Natural killer cell (primary cell): ENCODE data around the gene SLBP. TPM values are rescaled to one million over a fixed set of nuclear protein-coding genes. Genes with fewer than 3 reads are reported as not detected.

ENCODE experiments used
- ATAC-seq, 3 donors: fragments of 150-1000 bp in 2 of 3; fragments of 200-7000 bp in 1 of 3; cut with Tn5 transposase; 1 replicate in 1 of 3; 2 replicates in 2 of 3; pipeline ENCODE4 v1.10.0; 2021; ENCODE audit warnings: mild to moderate bottlenecking in 2 of 3, moderate library complexity in 2 of 3
- DNase-seq, 2 donors: peaks; one replicate each; pipeline versions ENCODE4 v3.0.0 to v3.0.0-alpha.2; 2013 to 2021; ENCODE audit warnings: mixed read lengths in 1 of 2
- H3K27ac ChIP-seq: one replicate; pipeline ENCODE4 v1.5.1; 2013; ENCODE audit warnings: mild to moderate bottlenecking, low read length
- H3K27me3 ChIP-seq: one replicate; pipeline ENCODE4 v1.6.1; 2013; ENCODE audit warnings: low read length; ENCODE audit not compliant: control insufficient read depth, insufficient read depth
- H3K36me3 ChIP-seq: one replicate; pipeline ENCODE4 v1.6.1; 2013; ENCODE audit warnings: low read length; ENCODE audit not compliant: control insufficient read depth, insufficient read depth
- H3K4me1 ChIP-seq: one replicate; pipeline ENCODE4 v1.6.1; 2013; ENCODE audit warnings: low read length; ENCODE audit not compliant: control insufficient read depth, insufficient read depth
- H3K4me3 ChIP-seq: one replicate; pipeline ENCODE4 v1.5.1; 2013; ENCODE audit warnings: low read length
- H3K9me3 ChIP-seq: one replicate; pipeline ENCODE4 v1.6.1; 2013; ENCODE audit warnings: low read length; ENCODE audit not compliant: control insufficient read depth, insufficient read depth
- H3K27ac Mint-ChIP-seq, 2 donors: one replicate each; pipeline ENCODE4 v1.8.0; 2022; ENCODE audit warnings: mild to moderate bottlenecking in 2 of 2, mixed read lengths in 2 of 2, moderate library complexity in 1 of 2
- H3K27me3 Mint-ChIP-seq, 2 donors: one replicate each; pipeline ENCODE4 v1.8.0; 2022; ENCODE audit warnings: low read depth in 2 of 2, mixed read lengths in 2 of 2
- H3K36me3 Mint-ChIP-seq: one replicate; pipeline ENCODE4 v1.8.0; 2022; ENCODE audit warnings: mixed read lengths
- H3K4me1 Mint-ChIP-seq, 2 donors: one replicate each; pipeline ENCODE4 v1.8.0; 2022; ENCODE audit warnings: mixed read lengths in 2 of 2
- H3K4me3 Mint-ChIP-seq: one replicate; pipeline ENCODE4 v1.8.0; 2022; ENCODE audit warnings: mild to moderate bottlenecking, moderate library complexity, mixed read lengths
- H3K9me3 Mint-ChIP-seq, 2 donors: one replicate each; pipeline ENCODE4 v1.8.0; 2022; ENCODE audit warnings: mixed read lengths in 2 of 2
- WGBS: methylation state at CpG from one replicate; pipeline ENCODE4 v1.1.7; 2013; ENCODE audit warnings: missing lambda C conversion rate; ENCODE audit not compliant: insufficient coverage; 5-methylcytosine and 5-hydroxymethylcytosine counted together
- intact Hi-C: fragments of 100-400 bp; cut with micrococcal nuclease; formaldehyde crosslinking; loops from one replicate; pipeline ENCODE4 v1.14.2; 2022
- total RNA-seq, 4 donors: library from RNA; stranded (reverse); fragments of 120-200 nt in 1 of 4; gene quantifications; one replicate each; pipeline versions ENCODE4 v1.2.3 to v1.2.4, GENCODE V29; 2013 to 2022
- TF ChIP-seq, protein P1 (sequence below): fragments of 200-600 bp; IDR thresholded peaks from one replicate; pipeline ENCODE4 v1.8.0; 2022; ENCODE audit warnings: antibody characterized with exemption

SLBP gene
- total RNA-seq, 3 donors from 2014 or later (not counting 1 experiment from before 2014, with no cell fraction given), result 29.5 to 38.8 (median 38.6) TPM

DNA sequence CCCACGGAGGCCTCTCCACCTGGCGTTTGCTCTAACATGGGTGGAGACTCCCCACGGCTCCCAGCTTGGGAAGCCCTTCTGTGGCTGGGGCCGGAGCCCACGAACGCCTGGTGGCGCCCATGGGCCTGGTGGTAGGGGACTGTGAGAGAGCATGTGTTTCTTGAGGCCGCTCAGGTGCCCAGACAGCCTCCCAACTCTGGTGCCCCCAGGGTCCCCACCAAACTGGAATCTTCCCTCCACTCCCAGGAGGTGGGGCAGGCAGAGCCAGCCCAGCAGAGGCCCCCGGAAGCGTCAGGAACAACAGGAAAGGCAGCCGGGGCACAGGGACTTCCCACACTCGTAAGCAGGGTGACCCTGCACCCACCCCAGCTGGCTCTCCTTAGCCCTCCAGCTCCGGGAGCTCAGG is 47.7 kb upstream of the SLBP start:
- peaks cover 0 to 8% of the 10 kb centered on the region in 2 donors for H3K27me3 Mint-ChIP-seq
- H3K4me3 Mint-ChIP-seq, result no peak overlapping the region
- no peak for ATAC-seq
- TF ChIP-seq, protein P1, sequence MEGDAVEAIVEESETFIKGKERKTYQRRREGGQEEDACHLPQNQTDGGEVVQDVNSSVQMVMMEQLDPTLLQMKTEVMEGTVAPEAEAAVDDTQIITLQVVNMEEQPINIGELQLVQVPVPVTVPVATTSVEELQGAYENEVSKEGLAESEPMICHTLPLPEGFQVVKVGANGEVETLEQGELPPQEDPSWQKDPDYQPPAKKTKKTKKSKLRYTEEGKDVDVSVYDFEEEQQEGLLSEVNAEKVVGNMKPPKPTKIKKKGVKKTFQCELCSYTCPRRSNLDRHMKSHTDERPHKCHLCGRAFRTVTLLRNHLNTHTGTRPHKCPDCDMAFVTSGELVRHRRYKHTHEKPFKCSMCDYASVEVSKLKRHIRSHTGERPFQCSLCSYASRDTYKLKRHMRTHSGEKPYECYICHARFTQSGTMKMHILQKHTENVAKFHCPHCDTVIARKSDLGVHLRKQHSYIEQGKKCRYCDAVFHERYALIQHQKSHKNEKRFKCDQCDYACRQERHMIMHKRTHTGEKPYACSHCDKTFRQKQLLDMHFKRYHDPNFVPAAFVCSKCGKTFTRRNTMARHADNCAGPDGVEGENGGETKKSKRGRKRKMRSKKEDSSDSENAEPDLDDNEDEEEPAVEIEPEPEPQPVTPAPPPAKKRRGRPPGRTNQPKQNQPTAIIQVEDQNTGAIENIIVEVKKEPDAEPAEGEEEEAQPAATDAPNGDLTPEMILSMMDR, result no peak
- no peak overlapping the region for H3K27ac ChIP-seq
- intact Hi-C loops, result no loop called here
- DNase-seq, result no peak
- no peak overlapping the region for H3K27ac Mint-ChIP-seq
- H3K36me3 ChIP-seq, result no peaks in the 10 kb centered on the region
- H3K4me1 ChIP-seq, result no peaks in the 10 kb centered on the region
- WGBS, result 55% methylated on average over 13 of the region's 13 CpGs
- no peaks in the 10 kb centered on the region for H3K9me3 ChIP-seq
- H3K27me3 ChIP-seq, result peaks cover 4% of the 10 kb centered on the region
- no peaks in the 10 kb centered on the region for H3K4me1 Mint-ChIP-seq
- no peaks in the 10 kb centered on the region for H3K36me3 Mint-ChIP-seq
- no peak overlapping the region for H3K4me3 ChIP-seq
- no peaks in the 10 kb centered on the region for H3K9me3 Mint-ChIP-seq

DNA sequence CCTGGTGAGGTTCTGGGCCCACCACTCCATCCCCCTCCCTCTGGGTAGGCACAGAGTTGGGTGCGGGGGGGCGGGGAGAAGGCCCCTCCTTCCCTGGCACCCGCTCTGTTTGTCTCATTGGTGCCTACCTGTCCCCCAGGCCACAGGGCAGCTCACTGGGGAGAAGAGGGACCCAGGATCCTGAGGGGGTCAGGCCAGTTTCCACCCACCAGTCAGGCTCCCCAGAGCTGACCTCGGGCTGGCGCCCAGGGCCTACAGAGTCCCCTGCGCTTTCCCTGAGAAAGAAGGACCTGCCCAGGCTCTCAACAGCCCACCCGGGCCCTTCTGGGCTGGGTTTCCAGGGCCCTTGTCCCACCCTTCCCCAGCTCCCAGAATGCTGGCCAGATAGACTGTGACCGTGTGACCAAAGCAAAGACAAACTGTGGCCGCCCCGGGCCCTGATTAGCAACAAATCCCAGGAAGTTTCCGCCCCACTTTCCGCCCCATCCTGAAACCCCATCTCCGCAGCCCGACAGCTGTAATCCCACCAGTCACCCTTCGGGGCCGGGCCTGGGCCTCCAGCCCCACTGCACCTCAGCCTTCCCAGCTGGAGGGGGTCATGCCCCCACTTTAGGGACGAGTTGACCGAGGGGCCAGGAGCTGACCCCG is 47.2 kb upstream of the SLBP start:
- WGBS, result 88% methylated on average over 19 of the region's 19 CpGs
- Mint-ChIP-seq H3K36me3 (no peaks in the 10 kb centered on the region), H3K4me3 (no peak overlapping the region), H3K4me1 (no peaks in the 10 kb centered on the region), H3K9me3 (no peaks in the 10 kb centered on the region), H3K27me3 (peaks cover 0 to 7% of the 10 kb centered on the region in 2 donors), H3K27ac (no peak overlapping the region)
- TF ChIP-seq, protein P1, result no peak
- no peak overlapping the region for H3K27ac ChIP-seq
- H3K9me3 ChIP-seq, result no peaks in the 10 kb centered on the region
- H3K27me3 ChIP-seq, result peaks cover 2% of the 10 kb centered on the region
- no peak for DNase-seq
- no peak overlapping the region for H3K4me3 ChIP-seq
- H3K4me1 ChIP-seq, result no peaks in the 10 kb centered on the region
- no peaks in the 10 kb centered on the region for H3K36me3 ChIP-seq
- no peak for ATAC-seq
- intact Hi-C loops, result no loop called here

DNA sequence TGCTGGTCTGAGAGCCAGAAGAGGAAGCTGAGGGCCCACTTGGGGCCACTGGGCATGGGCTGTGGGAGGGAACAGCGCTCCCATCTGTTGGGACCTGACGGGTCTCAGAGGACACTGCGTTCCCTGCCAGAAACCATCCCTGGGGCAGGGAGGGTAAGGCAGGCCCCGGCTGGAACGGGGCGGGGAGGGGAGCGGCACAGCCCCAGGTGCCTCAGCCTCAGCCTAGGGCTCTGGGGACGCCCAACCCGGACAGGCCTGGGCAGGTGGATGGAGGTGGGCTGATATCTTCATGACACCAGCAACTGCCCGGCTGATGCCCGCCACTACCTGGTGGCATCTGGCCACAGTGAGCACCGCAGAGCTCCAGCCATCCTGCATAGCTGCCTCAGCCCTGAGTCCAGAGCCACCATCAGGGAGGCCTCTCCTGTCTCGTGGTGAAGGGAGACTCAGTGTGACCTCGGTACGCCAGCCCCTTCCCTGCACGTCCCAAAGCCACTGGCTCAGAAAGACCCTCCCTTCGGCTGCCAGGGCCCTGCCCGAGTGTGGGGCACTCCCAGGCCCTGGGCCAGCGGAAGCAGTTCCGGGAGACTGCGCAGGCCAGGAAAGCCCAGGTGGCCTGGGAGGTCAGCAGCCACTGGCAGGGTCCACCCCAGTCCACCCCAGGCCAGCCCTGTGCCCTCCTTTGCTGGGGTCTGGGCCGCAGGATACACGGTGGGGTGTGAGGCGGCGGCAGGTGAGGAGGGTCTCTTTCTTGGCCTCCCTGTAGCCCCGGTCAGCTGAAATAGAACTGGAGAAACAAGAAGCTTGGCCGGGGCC is 46.4 kb upstream of the SLBP start:
- intact Hi-C loops, result no loop called here
- peaks cover 0 to 4% of the 10 kb centered on the region in 2 donors for H3K27me3 Mint-ChIP-seq
- H3K4me3 Mint-ChIP-seq, result no peak overlapping the region
- H3K27me3 ChIP-seq, result no peaks in the 10 kb centered on the region
- H3K36me3 Mint-ChIP-seq, result no peaks in the 10 kb centered on the region
- DNase-seq (no peak), ATAC-seq (no peak)
- no peaks in the 10 kb centered on the region for H3K36me3 ChIP-seq
- H3K27ac ChIP-seq, result no peak overlapping the region
- TF ChIP-seq, protein P1, result no peak
- H3K27ac Mint-ChIP-seq, result no peak overlapping the region
- no peaks in the 10 kb centered on the region for H3K9me3 Mint-ChIP-seq
- H3K4me1 Mint-ChIP-seq, result no peaks in the 10 kb centered on the region
- H3K4me3 ChIP-seq, result no peak overlapping the region
- H3K4me1 ChIP-seq, result peaks cover 4% of the 10 kb centered on the region
- no peaks in the 10 kb centered on the region for H3K9me3 ChIP-seq
- WGBS, result 90% methylated on average over 27 of the region's 27 CpGs
